IMR-90 (cell line): Measurements from ENCODE around the gene SMC4. TPM values are rescaled to one million over a fixed set of nuclear protein-coding genes. Genes with fewer than 3 reads are reported as not detected.
A peak's percentile ranks its signal among the peaks of the same experiment; 100 is the strongest.

Source experiments
- ATAC-seq: fragments of 200-7000 bp; cut with Tn5 transposase; 2 replicates; pipeline ENCODE4 v1.9.1; 2020; ENCODE audit warnings: low read depth, mild to moderate bottlenecking, moderate library complexity
- BruUV-seq: library from RNA; stranded (reverse); fragments of 400-500 nt; replicated peaks from 2 replicates; lab custom pipeline; 2021; lab: Mats Ljungman, UMichigan
- CTCF ChIA-PET: fragments of 300-600 bp; formaldehyde crosslinking; extraction: SDS; loops from one replicate; lab custom pipeline; 2021; ENCODE audit warnings: antibody characterized with exemption; lab: Yijun Ruan, JAX
- POLR2A ChIA-PET: fragments of 300-600 bp; sonication (Branson Sonifier 250); formaldehyde crosslinking; loops from one replicate; lab custom pipeline; 2022; ENCODE audit warnings: antibody characterized with exemption; ENCODE audit not compliant: unreplicated experiment; lab: Charles Lee
- DNase-seq: peaks from one replicate; pipeline ENCODE4 v3.0.0; 2013
- H2AFZ ChIP-seq: replicated peaks from 2 replicates; pipeline ENCODE3; 2013; ENCODE audit warnings: low read length, mild to moderate bottlenecking; ENCODE audit not compliant: poor library complexity
- H2AK5ac ChIP-seq: 2 replicates; pipeline ENCODE4 v1.6.1; 2013; ENCODE audit warnings: low read depth, low read length, inconsistent platforms
- H2AK9ac ChIP-seq: replicated peaks from 2 replicates; pipeline ENCODE3; 2013; ENCODE audit warnings: mild to moderate bottlenecking, low read depth, low read length, moderate library complexity; ENCODE audit not compliant: poor library complexity
- H2BK120ac ChIP-seq: 2 replicates; pipeline ENCODE4 v1.6.1; 2013; ENCODE audit warnings: low read depth, low read length, inconsistent platforms
- H2BK15ac ChIP-seq: 3 replicates; pipeline ENCODE4 v1.6.1; 2013; ENCODE audit warnings: low read depth, low read length, inconsistent platforms
- H2BK20ac ChIP-seq: 2 replicates; pipeline ENCODE4 v1.6.1; 2013; ENCODE audit warnings: low read depth, mild to moderate bottlenecking, inconsistent platforms, low read length, moderate library complexity
- H2BK5ac ChIP-seq: 2 replicates; pipeline ENCODE4 v1.6.1; 2013; ENCODE audit warnings: mild to moderate bottlenecking, low read depth, low read length, inconsistent platforms; ENCODE audit not compliant: poor library complexity, severe bottlenecking
- H3K14ac ChIP-seq: replicated peaks from 2 replicates; pipeline ENCODE4 v1.6.1; 2013; ENCODE audit warnings: low read depth, low read length, inconsistent platforms
- H3K18ac ChIP-seq: 2 replicates; pipeline ENCODE4 v1.6.1; 2013; ENCODE audit warnings: low read depth, low read length, control low read depth
- H3K23ac ChIP-seq: 2 replicates; pipeline ENCODE4 v1.6.1; 2013; ENCODE audit warnings: low read depth, low read length, inconsistent platforms
- H3K27ac ChIP-seq: 2 replicates; pipeline ENCODE4 v1.5.1; 2013; ENCODE audit warnings: mild to moderate bottlenecking, control low read depth, low read length; ENCODE audit not compliant: insufficient read depth
- H3K27me3 ChIP-seq: 2 replicates; pipeline ENCODE4 v1.6.1; 2013; ENCODE audit warnings: low read length; ENCODE audit not compliant: control insufficient read depth, insufficient read depth
- H3K36me3 ChIP-seq: 2 replicates; pipeline ENCODE4 v1.6.1; 2013; ENCODE audit warnings: low read length, mixed read lengths; ENCODE audit not compliant: control insufficient read depth, insufficient read depth
- H3K4ac ChIP-seq: 2 replicates; pipeline ENCODE4 v1.6.1; 2013; ENCODE audit warnings: low read depth, low read length, inconsistent platforms
- H3K4me1 ChIP-seq: 2 replicates; pipeline ENCODE4 v1.6.1; 2013; ENCODE audit warnings: low read length, mixed read lengths; ENCODE audit not compliant: control insufficient read depth, insufficient read depth
- H3K4me2 ChIP-seq: 2 replicates; pipeline ENCODE4 v1.6.1; 2013; ENCODE audit warnings: low read depth, mild to moderate bottlenecking, control low read depth, low read length, moderate library complexity
- H3K4me3 ChIP-seq: 2 replicates; pipeline ENCODE4 v1.5.1; 2013; ENCODE audit warnings: low read depth, mild to moderate bottlenecking, control low read depth, low read length, moderate library complexity; ENCODE audit not compliant: insufficient read depth
- H3K56ac ChIP-seq: 2 replicates; pipeline ENCODE4 v1.6.1; 2013; ENCODE audit warnings: low read length, inconsistent platforms; ENCODE audit not compliant: insufficient read depth; ENCODE audit errors: extremely low read depth
- H3K79me1 ChIP-seq, 2 experiments: 2 replicates each; pipeline ENCODE4 v1.6.1; 2013; ENCODE audit warnings: low read length in 2 of 2, inconsistent platforms in 1 of 2, low read depth in 1 of 2
- H3K9ac ChIP-seq: 2 replicates; pipeline ENCODE4 v1.6.1; 2013; ENCODE audit warnings: low read depth, low read length, control low read depth
- H3K9me1 ChIP-seq: 2 replicates; pipeline ENCODE4 v1.6.1; 2013; ENCODE audit warnings: low read length, inconsistent platforms; ENCODE audit not compliant: insufficient read depth
- H3K9me3 ChIP-seq: 2 replicates; pipeline ENCODE4 v1.6.1; 2013; ENCODE audit warnings: low read length; ENCODE audit not compliant: control insufficient read depth, insufficient read depth
- H4K20me1 ChIP-seq: 2 replicates; pipeline ENCODE4 v1.6.1; 2013; ENCODE audit warnings: low read length, inconsistent platforms; ENCODE audit not compliant: insufficient read depth
- H4K5ac ChIP-seq: 2 replicates; pipeline ENCODE4 v1.6.1; 2013; ENCODE audit warnings: mild to moderate bottlenecking, low read depth, low read length, control low read depth
- H4K8ac ChIP-seq, 2 experiments: 2 replicates each; pipeline ENCODE4 v1.6.1; 2013; ENCODE audit warnings: low read depth in 2 of 2, low read length in 2 of 2, control low read depth in 1 of 2, inconsistent platforms in 1 of 2
- H4K91ac ChIP-seq: 2 replicates; pipeline ENCODE4 v1.6.1; 2013; ENCODE audit warnings: low read depth, low read length, inconsistent platforms; ENCODE audit not compliant: insufficient read depth
- CEBPB ChIP-seq: IDR thresholded peaks from 2 replicates; pipeline ENCODE4 v1.6.1; 2012; ENCODE audit warnings: low read depth, low read length, improper control_type of control experiment
- CHD1 ChIP-seq: IDR thresholded peaks from 2 replicates; pipeline ENCODE4 v1.6.1; 2012; ENCODE audit warnings: low read depth, low read length, improper control_type of control experiment
- CTCF ChIP-seq: conservative IDR thresholded peaks from 2 replicates; pipeline ENCODE4 v1.5.1; 2012; ENCODE audit warnings: mild to moderate bottlenecking, low read depth, low read length, improper control_type of control experiment
- ELK1 ChIP-seq: fragments of 150-350 bp; IDR thresholded peaks from 2 replicates; pipeline ENCODE4 v1.6.1; 2016; ENCODE audit warnings: low read depth, mild to moderate bottlenecking, low read length, moderate library complexity, borderline replicate concordance
- FOS ChIP-seq: fragments of 150-350 bp; IDR thresholded peaks from 2 replicates; pipeline ENCODE4 v1.6.1; 2016; ENCODE audit warnings: low read depth, low read length
- MAFK ChIP-seq: IDR thresholded peaks from 2 replicates; pipeline ENCODE4 v1.6.1; 2012; ENCODE audit warnings: low read depth, low read length, improper control_type of control experiment
- MAZ ChIP-seq: IDR thresholded peaks from 2 replicates; pipeline ENCODE4 v1.6.1; 2012; ENCODE audit warnings: low read depth, mild to moderate bottlenecking, low read length, improper control_type of control experiment, moderate library complexity, borderline replicate concordance
- NFE2L2 ChIP-seq: fragments of 150-350 bp; IDR thresholded peaks from 2 replicates; pipeline ENCODE4 v1.6.1; 2016; ENCODE audit warnings: low read depth, mild to moderate bottlenecking, low read length
- RFX5 ChIP-seq: IDR thresholded peaks from 2 replicates; pipeline ENCODE4 v1.8.0; 2012; ENCODE audit warnings: low read depth, mild to moderate bottlenecking, low read length, moderate library complexity
- WGBS, 2 experiments: methylation state at CpG; one replicate each; pipeline versions ENCODE4 v1.1.5 to v1.1.7; 2013; ENCODE audit warnings: missing lambda C conversion rate in 2 of 2; ENCODE audit not compliant: insufficient read length in 1 of 2; ENCODE audit errors: extremely low coverage in 2 of 2; 5-methylcytosine and 5-hydroxymethylcytosine counted together
- dilution Hi-C: fragments of 300-500 bp; cut with HindIII; formaldehyde crosslinking; loops from one replicate; pipeline ENCODE4 v1.14.3; 2018; ENCODE audit warnings: low sequenced_read_pairs; ENCODE audit not compliant: unreplicated experiment
- in situ Hi-C: fragments of 300-500 bp; cut with MboI; formaldehyde crosslinking; loops from 3 replicates; pipeline ENCODE4 v1.14.3; 2019; ENCODE audit warnings: low sequenced_read_pairs, inconsistent platforms, mixed read lengths
- intact Hi-C: fragments of 100-400 bp; cut with micrococcal nuclease; formaldehyde crosslinking; loops from 2 replicates; pipeline ENCODE4 v1.10.0; 2022
- polyA plus RNA-seq, 3 experiments: library from polyadenylated mRNA; depleted of rRNA; stranded (reverse); fragments of >200 nt; gene quantifications; 2 replicates each; pipeline ENCODE4 v1.2.3, GENCODE V29; 2012; ENCODE audit warnings: low replicate concordance in 1 of 3
- total RNA-seq: library from RNA; depleted of rRNA; stranded (reverse); fragments of >200 nt; gene quantifications from 2 replicates; pipeline ENCODE4 v1.2.3, GENCODE V29; 2012
- TF ChIP-seq, protein P1 (sequence below): fragments of 150-350 bp; IDR thresholded peaks from 2 replicates; pipeline ENCODE4 v1.6.1; 2017; ENCODE audit warnings: mild to moderate bottlenecking, antibody characterized with exemption, low read length, low read depth

SMC4 gene
- total and polyA plus RNA-seq, 2 of the 4 experiments (the other 2 are of a cell fraction): 48.8 to 50.1 TPM

DNA sequence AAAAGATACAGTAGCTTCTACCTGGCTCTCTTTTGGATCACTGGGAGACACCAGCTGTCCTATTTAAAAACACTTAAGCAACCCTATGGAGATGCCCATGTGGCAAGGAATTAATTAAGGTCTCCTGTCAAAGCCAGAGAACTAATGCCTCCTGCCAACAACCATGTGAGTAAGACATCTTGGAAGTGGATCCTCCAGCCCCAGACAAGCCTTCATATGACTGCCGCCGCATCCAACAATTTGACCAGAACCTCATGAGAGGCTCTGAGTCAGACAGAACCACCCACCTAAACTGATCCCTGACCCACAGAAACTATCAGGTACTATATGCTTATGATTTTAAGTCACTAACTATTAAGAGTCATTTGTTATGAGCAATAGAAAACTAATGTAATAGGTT, 22.8 kb upstream of the SMC4 start:
- no peak overlapping the region for H2BK20ac ChIP-seq
- no peak for ATAC-seq
- peaks cover 9% of the 10 kb centered on the region for H3K4me1 ChIP-seq

More for the DNA sequence above, 22.8 kb upstream of the SMC4 start:
- in situ Hi-C loops (no loop called here), intact Hi-C loops (no loop called here), dilution Hi-C loops (no loop called here)
- ChIA-PET CTCF (no interaction called here), POLR2A (no interaction called here)
- no peak overlapping the region for H4K8ac ChIP-seq
- DNase-seq: peak; percentile 50
- H3K4ac ChIP-seq: no peak overlapping the region
- no peak overlapping the region for H3K4me2 ChIP-seq
- TF ChIP-seq CTCF (no peak), FOS (no peak), MAZ (no peak), MAFK (no peak), ELK1 (no peak), NFE2L2 (no peak), CEBPB (no peak), RFX5 (no peak), CHD1 (no peak)
- TF ChIP-seq, protein P1, sequence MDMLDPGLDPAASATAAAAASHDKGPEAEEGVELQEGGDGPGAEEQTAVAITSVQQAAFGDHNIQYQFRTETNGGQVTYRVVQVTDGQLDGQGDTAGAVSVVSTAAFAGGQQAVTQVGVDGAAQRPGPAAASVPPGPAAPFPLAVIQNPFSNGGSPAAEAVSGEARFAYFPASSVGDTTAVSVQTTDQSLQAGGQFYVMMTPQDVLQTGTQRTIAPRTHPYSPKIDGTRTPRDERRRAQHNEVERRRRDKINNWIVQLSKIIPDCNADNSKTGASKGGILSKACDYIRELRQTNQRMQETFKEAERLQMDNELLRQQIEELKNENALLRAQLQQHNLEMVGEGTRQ: no peak
- no peak overlapping the region for H3K56ac ChIP-seq
- no peaks in the 10 kb centered on the region for H4K20me1 ChIP-seq
- H3K4me3 ChIP-seq: no peak overlapping the region
- H2AK5ac ChIP-seq: no peak overlapping the region
- H3K9ac ChIP-seq: no peak overlapping the region
- H3K9me1 ChIP-seq: peaks cover 6% of the 10 kb centered on the region
- no peak overlapping the region for H2BK120ac ChIP-seq
- no peak overlapping the region for H2BK15ac ChIP-seq
- BruUV-seq: no TSS peak
- H4K5ac ChIP-seq: no peak overlapping the region
- H2AFZ ChIP-seq: no peak overlapping the region
- H3K18ac ChIP-seq: no peak overlapping the region
- H3K23ac ChIP-seq: no peak overlapping the region
- H2AK9ac ChIP-seq: no peak overlapping the region
- H3K14ac ChIP-seq: no peak overlapping the region
- no peaks in the 10 kb centered on the region for H3K9me3 ChIP-seq
- H3K27me3 ChIP-seq: no peaks in the 10 kb centered on the region
- WGBS, 2 experiments: 70% methylated on average over 2 of the region's 2 CpGs; no CpG with 5 or more reads in 1 of the 2 experiments
- H3K27ac ChIP-seq: no peak overlapping the region
- H3K36me3 ChIP-seq: peaks cover 5% of the 10 kb centered on the region
- H4K91ac ChIP-seq: no peak overlapping the region
- H2BK5ac ChIP-seq: no peak overlapping the region
- peaks cover 7 to 11% of the 10 kb centered on the region in 2 experiments for H3K79me1 ChIP-seq
